ENCODE data around the gene TRAF6. TPM values are rescaled to one million over a fixed set of nuclear protein-coding genes. Genes with fewer than 3 reads are reported as not detected.

The TRAF6 gene
- total RNA-seq, 2 donors from 2014 or later, result 10.0 to 11.4 TPM

GRCh38 chr11:36449561-36450096, 60.4 kb downstream of the TRAF6 start:
- Histone ChIP-seq H3K9me3 (ENCODE audit: control insufficient read depth, low read length) (no peaks in the 10 kb centered on the region), H3K27me3 (ENCODE audit: control insufficient read depth, insufficient read depth, low read length, poor library complexity, severe bottlenecking) (no peaks in the 10 kb centered on the region), H3K4me1 (ENCODE audit: control insufficient read depth, insufficient read depth, low read length) (peaks cover 6% of the 10 kb centered on the region), H3K36me3 (ENCODE audit: control insufficient read depth, insufficient read depth, low read length) (no peaks in the 10 kb centered on the region), H3K9ac (ENCODE audit: extremely low read depth, low read length, poor library complexity, severe bottlenecking) (no peak overlapping the region), H3K27ac (ENCODE audit: low read depth, low read length) (no peak overlapping the region), H3K4me3 (ENCODE audit: low read length) (no peak overlapping the region)
- Mint-ChIP-seq H3K4me1 (peaks cover 14% of the 10 kb centered on the region), H3K36me3 (ENCODE audit: low read depth) (no peaks in the 10 kb centered on the region), H3K4me3 (no peak overlapping the region), H3K9me3 (no peaks in the 10 kb centered on the region), H3K27me3 (ENCODE audit: insufficient read depth) (peaks cover 18% of the 10 kb centered on the region), H3K27ac (no peak overlapping the region)
- TF ChIP-seq, protein P1, sequence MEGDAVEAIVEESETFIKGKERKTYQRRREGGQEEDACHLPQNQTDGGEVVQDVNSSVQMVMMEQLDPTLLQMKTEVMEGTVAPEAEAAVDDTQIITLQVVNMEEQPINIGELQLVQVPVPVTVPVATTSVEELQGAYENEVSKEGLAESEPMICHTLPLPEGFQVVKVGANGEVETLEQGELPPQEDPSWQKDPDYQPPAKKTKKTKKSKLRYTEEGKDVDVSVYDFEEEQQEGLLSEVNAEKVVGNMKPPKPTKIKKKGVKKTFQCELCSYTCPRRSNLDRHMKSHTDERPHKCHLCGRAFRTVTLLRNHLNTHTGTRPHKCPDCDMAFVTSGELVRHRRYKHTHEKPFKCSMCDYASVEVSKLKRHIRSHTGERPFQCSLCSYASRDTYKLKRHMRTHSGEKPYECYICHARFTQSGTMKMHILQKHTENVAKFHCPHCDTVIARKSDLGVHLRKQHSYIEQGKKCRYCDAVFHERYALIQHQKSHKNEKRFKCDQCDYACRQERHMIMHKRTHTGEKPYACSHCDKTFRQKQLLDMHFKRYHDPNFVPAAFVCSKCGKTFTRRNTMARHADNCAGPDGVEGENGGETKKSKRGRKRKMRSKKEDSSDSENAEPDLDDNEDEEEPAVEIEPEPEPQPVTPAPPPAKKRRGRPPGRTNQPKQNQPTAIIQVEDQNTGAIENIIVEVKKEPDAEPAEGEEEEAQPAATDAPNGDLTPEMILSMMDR (conservative IDR thresholded peaks at IDR 0.05), result no peak
- DNase-seq, result no peak
- WGBS, 2 experiments (ENCODE audit: insufficient coverage in 1 of 2, insufficient read length in 1 of 2), result 91% methylated on average over 4 to 5 of the region's 5 CpGs

- no peak overlapping the region for H3K4me3 ChIP-seq (ENCODE audit: low read length)
- H3K27me3 ChIP-seq (ENCODE audit: control insufficient read depth, insufficient read depth, low read length, poor library complexity, severe bottlenecking), result no peaks in the 10 kb centered on the region
- peaks cover 2% of the 10 kb centered on the region for H3K4me1 Mint-ChIP-seq
- TF ChIP-seq, protein P1 (conservative IDR thresholded peaks at IDR 0.05), result no peak
- no peak overlapping the region for H3K27ac ChIP-seq (ENCODE audit: low read depth, low read length)
- no peak overlapping the region for H3K27ac Mint-ChIP-seq
- no peak overlapping the region for H3K9ac ChIP-seq (ENCODE audit: extremely low read depth, low read length, poor library complexity, severe bottlenecking)
- H3K9me3 Mint-ChIP-seq, result no peaks in the 10 kb centered on the region
- 90 to 94% methylated on average over 3 to 8 of the region's 8 CpGs for WGBS, 2 experiments (ENCODE audit: insufficient coverage in 1 of 2, insufficient read length in 1 of 2)
- H3K36me3 ChIP-seq (ENCODE audit: control insufficient read depth, insufficient read depth, low read length), result no peaks in the 10 kb centered on the region
- no peaks in the 10 kb centered on the region for H3K9me3 ChIP-seq (ENCODE audit: control insufficient read depth, low read length)
- no peaks in the 10 kb centered on the region for H3K36me3 Mint-ChIP-seq (ENCODE audit: low read depth)
- no peak overlapping the region for H3K4me3 Mint-ChIP-seq
- H3K27me3 Mint-ChIP-seq (ENCODE audit: insufficient read depth), result peaks cover 20% of the 10 kb centered on the region
- no peaks in the 10 kb centered on the region for H3K4me1 ChIP-seq (ENCODE audit: control insufficient read depth, insufficient read depth, low read length)
- no peak for DNase-seq
Observed at GRCh38 chr11:36447947-36448346, 62.1 kb downstream of the TRAF6 start.

- Histone ChIP-seq H3K27me3 (ENCODE audit: control insufficient read depth, insufficient read depth, low read length, poor library complexity, severe bottlenecking) (no peaks in the 10 kb centered on the region), H3K4me3 (ENCODE audit: low read length) (no peak overlapping the region), H3K4me1 (ENCODE audit: control insufficient read depth, insufficient read depth, low read length) (no peaks in the 10 kb centered on the region), H3K9me3 (ENCODE audit: control insufficient read depth, low read length) (no peaks in the 10 kb centered on the region), H3K27ac (ENCODE audit: low read depth, low read length) (no peak overlapping the region), H3K9ac (ENCODE audit: extremely low read depth, low read length, poor library complexity, severe bottlenecking) (no peak overlapping the region), H3K36me3 (ENCODE audit: control insufficient read depth, insufficient read depth, low read length) (no peaks in the 10 kb centered on the region)
- DNase-seq, result no peak
- TF ChIP-seq, protein P1 (conservative IDR thresholded peaks at IDR 0.05), result no peak
- no peaks in the 10 kb centered on the region for H3K9me3 Mint-ChIP-seq
- H3K4me3 Mint-ChIP-seq, result no peak overlapping the region
- H3K4me1 Mint-ChIP-seq, result no peaks in the 10 kb centered on the region
- H3K27ac Mint-ChIP-seq, result no peak overlapping the region
- H3K36me3 Mint-ChIP-seq (ENCODE audit: low read depth), result no peaks in the 10 kb centered on the region
- H3K27me3 Mint-ChIP-seq (ENCODE audit: insufficient read depth), result peaks cover 20% of the 10 kb centered on the region
- 80 to 87% methylated on average over 1 to 2 of the region's 2 CpGs for WGBS, 2 experiments (ENCODE audit: insufficient coverage in 1 of 2, insufficient read length in 1 of 2)
Observed at GRCh38 chr11:36447514-36447913, 62.6 kb downstream of the TRAF6 start.
